NOMO-1 treated with dmso at 0.1 percent for 144 hours (cell line): ENCODE data around the gene ARHGAP10.
A peak's percentile ranks its signal among the peaks of the same experiment; 100 is the strongest.

Experiments used
- DNase-seq: peaks from one replicate; lab custom pipeline; 2025; ENCODE audit not compliant: unreplicated experiment; lab: John Stamatoyannopoulos, UW

ARHGAP10 gene

GRCh38 chr4:147824316-147824715 is 92.4 kb downstream of the ARHGAP10 start:
- DNase-seq: no peak

GRCh38 chr4:147824884-147825283 is 93.0 kb downstream of the ARHGAP10 start:
- no peak for DNase-seq

- DNase-seq: peak; percentile 2
These were observed 93.8 kb downstream of the ARHGAP10 start for GRCh38 chr4:147825451-147826287.

DNA sequence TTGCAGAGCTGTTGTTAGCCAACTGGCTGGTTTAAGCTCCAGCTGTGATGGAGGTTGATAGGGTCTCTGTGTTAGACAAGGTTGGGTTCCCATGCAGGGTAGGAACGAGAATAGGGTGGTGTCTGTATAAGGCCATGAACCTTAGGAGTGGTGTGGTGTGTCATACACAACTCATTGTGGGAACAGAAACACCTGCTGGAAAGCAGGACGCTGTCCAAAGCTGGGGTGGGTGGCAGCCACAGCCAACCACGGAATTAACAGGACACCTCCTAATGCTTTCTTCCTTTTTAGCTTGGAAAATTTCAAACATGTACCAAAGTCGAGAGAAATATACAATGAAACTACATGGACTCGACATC is 94.4 kb downstream of the ARHGAP10 start:
- no peak for DNase-seq

GRCh38 chr4:147828331-147828905 is 96.5 kb downstream of the ARHGAP10 start:
- no peak for DNase-seq

DNA sequence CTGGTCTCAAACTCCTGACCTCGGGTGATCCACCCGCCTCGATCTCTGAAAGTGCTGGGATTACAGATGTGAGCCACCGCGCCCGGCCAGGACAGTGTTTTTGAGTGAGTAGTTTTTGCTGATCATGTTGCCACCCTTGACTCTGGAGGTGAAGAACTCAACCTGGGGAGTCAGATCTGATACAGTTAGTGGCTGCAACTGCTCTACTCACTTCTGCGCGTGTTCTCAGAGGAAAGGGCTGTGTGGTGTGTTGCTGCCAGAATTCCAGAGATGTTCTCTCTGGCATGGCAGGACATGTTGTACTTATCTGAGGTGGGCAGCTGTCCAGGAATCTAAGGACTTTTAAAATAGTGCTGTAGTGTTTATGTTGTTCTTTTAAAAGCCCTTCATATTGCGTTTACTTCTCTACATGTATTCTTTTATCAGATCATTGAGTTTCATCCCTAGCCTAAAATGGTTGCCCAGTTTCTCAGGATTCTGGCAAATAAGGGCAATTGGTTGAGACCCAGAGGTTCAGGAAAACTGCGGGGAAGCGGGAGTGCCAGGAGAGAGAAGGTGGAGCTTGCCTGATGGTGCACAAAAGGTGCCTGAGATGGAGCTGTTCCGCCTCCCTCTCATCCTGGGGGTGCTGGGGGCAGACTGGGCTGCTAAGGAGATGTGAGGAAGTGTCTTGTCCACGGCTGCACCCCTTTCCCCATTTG is 97.7 kb downstream of the ARHGAP10 start:
- DNase-seq: no peak

- DNase-seq: no peak
These were observed 98.2 kb downstream of the ARHGAP10 start for GRCh38 chr4:147830102-147830463.

DNA sequence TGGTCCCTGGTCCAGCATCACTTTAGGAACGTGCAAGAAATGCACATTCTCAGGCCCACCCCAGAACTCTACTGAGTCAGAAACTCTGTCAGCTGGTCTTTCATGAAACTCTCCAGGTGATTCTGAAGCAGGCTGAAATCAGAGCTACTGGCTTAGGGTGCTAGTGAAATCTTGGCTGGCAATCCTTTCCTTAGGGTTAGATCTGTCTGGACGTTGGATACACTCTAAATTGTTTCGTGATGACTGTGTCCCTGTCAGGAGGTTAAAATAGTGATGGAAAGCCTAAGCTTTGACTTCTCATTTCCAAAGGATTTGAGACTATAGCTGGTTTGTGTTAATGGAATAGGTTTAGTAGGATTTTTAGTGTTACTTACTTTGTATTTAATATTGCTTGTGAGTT is 99.1 kb downstream of the ARHGAP10 start:
- no peak for DNase-seq

- DNase-seq: peak; percentile 76
These were observed 99.8 kb downstream of the ARHGAP10 start for GRCh38 chr4:147831551-147832171.

- no peak for DNase-seq
These were observed 101.4 kb downstream of the ARHGAP10 start for GRCh38 chr4:147833254-147833653.

DNA sequence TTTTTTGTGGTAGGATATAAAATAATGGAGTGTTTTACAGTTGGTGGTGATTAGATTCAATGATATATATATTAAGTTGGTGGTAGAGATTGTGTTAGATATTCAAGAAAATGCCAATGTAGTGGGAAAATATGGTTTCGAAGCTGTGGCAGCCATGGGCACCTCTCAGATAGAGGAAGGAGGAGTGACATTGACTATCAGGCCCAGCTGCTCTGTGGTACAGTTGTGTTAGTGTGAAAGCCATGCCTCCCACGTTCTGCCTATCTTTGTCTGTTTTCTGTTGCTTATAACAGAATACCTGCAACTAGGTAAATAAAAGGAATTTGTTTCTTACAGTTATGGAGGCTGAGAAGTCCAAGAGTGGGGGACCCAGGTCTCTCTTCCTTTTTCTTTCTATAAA is 101.9 kb downstream of the ARHGAP10 start:
- no peak for DNase-seq

- no peak for DNase-seq
These were observed 102.6 kb downstream of the ARHGAP10 start for GRCh38 chr4:147834480-147834879.

DNA sequence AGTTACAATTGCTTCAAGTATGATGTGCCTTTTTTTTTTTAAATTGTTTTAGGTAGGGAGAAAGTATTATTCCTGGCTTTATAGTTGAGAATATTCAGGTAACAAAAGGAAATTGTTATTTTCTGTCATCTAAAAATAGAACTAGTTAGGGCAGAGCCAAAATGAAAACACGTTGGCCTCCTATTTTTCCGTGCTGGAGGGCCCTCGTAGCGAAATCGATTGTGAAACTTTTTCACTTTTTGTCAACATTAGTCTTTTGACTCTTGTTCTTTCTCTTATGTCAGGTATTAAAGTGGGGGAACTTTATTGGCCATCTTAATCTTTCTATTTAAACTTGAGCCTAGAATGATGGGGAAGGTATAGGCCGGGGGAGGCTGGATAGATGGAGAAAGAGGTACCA is 104.9 kb downstream of the ARHGAP10 start:
- DNase-seq: no peak

DNA sequence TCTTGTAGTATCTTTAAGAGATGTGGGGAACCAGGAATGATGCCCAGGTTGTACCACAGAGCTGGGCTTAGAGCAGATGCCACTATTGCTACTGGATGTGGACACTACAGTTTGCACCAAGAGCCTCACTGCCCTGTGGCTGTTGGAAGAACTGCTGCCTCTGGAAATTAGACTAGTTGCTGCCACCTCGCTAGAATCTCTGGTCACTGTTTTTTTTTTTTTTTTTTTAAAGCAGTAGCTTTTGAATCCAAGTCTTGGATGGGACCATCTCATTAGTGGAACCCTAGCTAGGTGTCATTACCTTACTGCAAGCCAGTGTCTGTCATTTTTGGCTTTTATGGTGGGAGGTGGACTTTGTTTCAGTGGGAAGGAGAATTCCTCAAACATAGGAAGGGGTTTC is 105.5 kb downstream of the ARHGAP10 start:
- DNase-seq: no peak

GRCh38 chr4:147837854-147838253 is 106.0 kb downstream of the ARHGAP10 start:
- DNase-seq: no peak

GRCh38 chr4:147839200-147839599 is 107.3 kb downstream of the ARHGAP10 start:
- DNase-seq: no peak

DNA sequence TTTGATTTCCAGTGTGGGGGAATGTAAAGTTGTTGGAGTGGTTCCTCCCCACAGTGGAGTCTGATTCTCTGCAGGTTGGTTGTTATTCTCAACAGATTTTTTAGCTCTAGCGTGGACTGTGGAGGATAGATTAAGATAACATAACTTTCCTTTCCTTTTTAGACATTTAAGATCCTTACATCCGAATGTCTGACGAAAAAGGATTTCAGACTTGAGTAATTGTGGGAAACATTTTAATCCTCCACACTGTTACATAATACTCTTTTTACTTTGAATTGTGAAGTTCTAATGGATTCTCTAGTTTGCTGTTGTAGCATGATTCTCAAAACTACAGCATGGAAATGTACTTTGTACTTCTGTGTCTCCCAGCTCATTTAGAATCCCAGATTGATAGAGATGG is 107.8 kb downstream of the ARHGAP10 start:
- DNase-seq: no peak

GRCh38 chr4:147840838-147841738 is 109.2 kb downstream of the ARHGAP10 start:
- peak; percentile 19 for DNase-seq

GRCh38 chr4:147842573-147842972 is 110.7 kb downstream of the ARHGAP10 start:
- DNase-seq: no peak

- DNase-seq: no peak
These were observed 111.3 kb downstream of the ARHGAP10 start for GRCh38 chr4:147843162-147843561.

DNA sequence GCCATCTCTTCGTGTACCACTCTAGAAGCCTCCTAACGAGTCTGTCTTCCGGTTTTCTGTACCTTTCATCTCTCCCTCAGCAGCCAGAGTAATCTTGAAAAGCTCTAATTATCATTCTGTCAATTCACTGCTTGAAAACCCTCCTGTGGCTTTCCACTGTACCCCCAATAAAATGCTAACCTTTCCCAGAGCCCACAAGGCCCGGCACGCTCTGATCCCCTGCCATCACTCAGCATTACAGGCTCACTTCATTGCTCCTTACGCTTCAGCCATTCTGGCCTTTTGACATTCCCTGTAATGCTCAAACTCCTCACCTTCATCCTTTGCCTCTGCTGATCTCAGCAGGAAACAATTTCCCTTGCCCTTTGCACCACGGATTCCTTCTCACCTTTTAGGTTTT is 112.9 kb downstream of the ARHGAP10 start:
- DNase-seq: no peak
